Erythroblast (primary cell): ENCODE measurements around the gene DEFB114.

Experiments used
- GATA1 ChIP-seq: IDR thresholded peaks from 2 replicates; pipeline ENCODE4 v1.6.1; 2011; ENCODE audit warnings: low read depth, mild to moderate bottlenecking, control low read depth, low read length, moderate library complexity
- POLR2A ChIP-seq: IDR thresholded peaks from 2 replicates; pipeline ENCODE4 v1.6.1; 2011; ENCODE audit warnings: mild to moderate bottlenecking, low read length

DNA sequence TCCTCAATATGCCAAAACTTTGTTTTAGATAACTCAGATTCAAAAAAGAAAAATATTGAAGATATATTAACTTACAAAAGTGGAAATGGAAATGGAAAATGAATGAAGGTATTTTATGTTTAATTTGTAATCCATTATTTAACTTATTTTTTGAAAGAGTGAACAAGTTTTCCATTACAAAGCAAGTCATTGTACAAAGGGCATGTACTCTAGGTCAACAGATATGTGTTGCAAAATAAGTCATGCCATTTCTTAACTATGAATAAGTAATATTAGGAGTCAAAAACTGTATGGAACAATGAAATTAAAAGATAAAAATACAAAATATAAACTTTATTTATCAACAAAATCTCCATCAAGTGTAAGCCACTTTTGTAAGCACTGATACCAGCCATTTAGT lies 31.3 kb upstream of the DEFB114 start:
- TF ChIP-seq POLR2A (no peak), GATA1 (no peak)
